Measurements from ENCODE around the gene ALG10.

Gene ALG10

DNA sequence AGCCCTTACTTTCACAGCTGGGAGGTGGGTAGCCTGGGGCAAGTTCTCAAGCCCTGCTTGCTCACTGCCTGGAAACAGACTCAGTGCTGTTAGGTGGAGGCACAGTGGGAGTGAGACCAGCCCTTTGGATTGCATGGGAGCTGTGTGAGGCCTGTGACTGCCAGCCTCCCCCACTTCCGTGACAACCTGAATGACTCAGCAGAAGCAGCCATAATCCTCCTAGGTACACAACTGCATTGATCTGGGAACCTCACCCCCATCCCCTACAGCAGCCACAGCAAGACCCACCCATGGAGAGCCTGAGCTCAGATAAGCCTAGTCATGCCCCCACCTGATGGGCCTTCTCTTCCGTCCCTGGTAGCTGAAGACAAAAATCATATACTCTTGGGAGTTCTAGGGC, 26.4 kb downstream of the ALG10 start:
- FAIRE-seq (no peak), DNase-seq (ENCODE audit: insufficient read length, low spot score) (no peak)
- TF ChIP-seq, protein P1, sequence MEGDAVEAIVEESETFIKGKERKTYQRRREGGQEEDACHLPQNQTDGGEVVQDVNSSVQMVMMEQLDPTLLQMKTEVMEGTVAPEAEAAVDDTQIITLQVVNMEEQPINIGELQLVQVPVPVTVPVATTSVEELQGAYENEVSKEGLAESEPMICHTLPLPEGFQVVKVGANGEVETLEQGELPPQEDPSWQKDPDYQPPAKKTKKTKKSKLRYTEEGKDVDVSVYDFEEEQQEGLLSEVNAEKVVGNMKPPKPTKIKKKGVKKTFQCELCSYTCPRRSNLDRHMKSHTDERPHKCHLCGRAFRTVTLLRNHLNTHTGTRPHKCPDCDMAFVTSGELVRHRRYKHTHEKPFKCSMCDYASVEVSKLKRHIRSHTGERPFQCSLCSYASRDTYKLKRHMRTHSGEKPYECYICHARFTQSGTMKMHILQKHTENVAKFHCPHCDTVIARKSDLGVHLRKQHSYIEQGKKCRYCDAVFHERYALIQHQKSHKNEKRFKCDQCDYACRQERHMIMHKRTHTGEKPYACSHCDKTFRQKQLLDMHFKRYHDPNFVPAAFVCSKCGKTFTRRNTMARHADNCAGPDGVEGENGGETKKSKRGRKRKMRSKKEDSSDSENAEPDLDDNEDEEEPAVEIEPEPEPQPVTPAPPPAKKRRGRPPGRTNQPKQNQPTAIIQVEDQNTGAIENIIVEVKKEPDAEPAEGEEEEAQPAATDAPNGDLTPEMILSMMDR (IDR thresholded peaks at IDR 0.05; ENCODE audit: insufficient read depth, missing control alignments): no peak

DNA sequence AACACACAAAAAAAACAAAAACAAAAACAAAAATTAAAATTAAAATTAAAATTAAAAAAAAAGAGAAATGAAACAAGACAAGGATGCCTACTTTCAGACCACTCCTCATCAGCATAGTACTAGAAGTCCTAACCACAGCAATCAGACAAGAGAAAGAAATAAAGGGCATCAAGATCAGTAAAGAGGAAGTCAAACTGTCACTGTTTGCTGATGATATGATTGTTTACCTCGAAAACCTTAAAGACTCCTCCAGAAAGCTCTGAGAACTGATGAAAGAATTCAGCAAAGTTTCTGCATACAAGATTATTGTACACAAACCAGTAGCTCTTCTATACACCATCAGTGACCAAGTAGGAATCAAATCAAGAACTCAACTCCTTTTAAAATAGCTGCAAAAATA, 29.2 kb downstream of the ALG10 start:
- FAIRE-seq (no peak), DNase-seq (ENCODE audit: insufficient read length, low spot score) (no peak)
- TF ChIP-seq, protein P1 (IDR thresholded peaks at IDR 0.05; ENCODE audit: insufficient read depth, missing control alignments): no peak

DNA sequence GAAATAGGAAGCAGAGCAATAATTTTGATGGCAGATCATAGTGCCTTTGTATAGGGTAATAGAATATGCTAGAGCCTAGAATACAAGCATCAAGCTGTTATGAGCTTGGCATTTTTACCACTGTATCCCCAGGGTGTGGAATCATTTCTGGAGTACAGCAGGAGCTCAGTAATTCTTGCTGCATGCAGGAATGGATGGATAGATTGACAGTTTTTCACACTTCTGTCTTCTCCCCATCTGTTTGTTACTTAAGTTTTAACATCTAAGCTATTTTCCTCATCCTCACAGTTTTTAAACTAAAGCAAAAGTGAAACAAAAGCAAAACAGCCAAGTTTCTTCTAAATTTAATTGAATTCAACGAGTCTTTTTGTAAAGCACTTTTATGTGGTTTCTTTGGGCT, 32.6 kb downstream of the ALG10 start:
- DNase-seq (ENCODE audit: insufficient read length, low spot score) (no peak), FAIRE-seq (no peak)
- TF ChIP-seq, protein P1 (IDR thresholded peaks at IDR 0.05; ENCODE audit: insufficient read depth, missing control alignments): no peak
